ENCODE results near the gene KIZ. TPM values are rescaled to one million over a fixed set of nuclear protein-coding genes. Genes with fewer than 3 reads are reported as not detected.

KIZ gene
- total RNA-seq, 1 experiment from 2014 or later: 43.6 TPM

- Mint-ChIP-seq H3K27me3 (ENCODE audit: low read depth) (no peaks in the 10 kb centered on the region), H3K36me3 (peaks cover 20% of the 10 kb centered on the region), H3K9me3 (peaks cover 13% of the 10 kb centered on the region), H3K27ac (0 out of 2 replicates have a peak overlapping the region, but pooled peaks have one; percentile 13), H3K4me1 (peaks cover 43% of the 10 kb centered on the region), H3K4me3 (no peak overlapping the region)
- ATAC-seq (peak; percentile 52; the same call in 1 of the 2 replicates), DNase-seq (ENCODE audit: low spot score) (no peak)
- POLR2A ChIA-PET: interaction anchor here (0.6 kb wide), 1 partner anchor 62 kb away, joined by 7 read pairs; no protein-coding TSS in a partner anchor
- CTCF ChIA-PET: interaction anchor here (3.2 kb wide), 1 partner anchor 54 kb away, joined by 12 read pairs; no protein-coding TSS in a partner anchor
- TF ChIP-seq, protein P1, sequence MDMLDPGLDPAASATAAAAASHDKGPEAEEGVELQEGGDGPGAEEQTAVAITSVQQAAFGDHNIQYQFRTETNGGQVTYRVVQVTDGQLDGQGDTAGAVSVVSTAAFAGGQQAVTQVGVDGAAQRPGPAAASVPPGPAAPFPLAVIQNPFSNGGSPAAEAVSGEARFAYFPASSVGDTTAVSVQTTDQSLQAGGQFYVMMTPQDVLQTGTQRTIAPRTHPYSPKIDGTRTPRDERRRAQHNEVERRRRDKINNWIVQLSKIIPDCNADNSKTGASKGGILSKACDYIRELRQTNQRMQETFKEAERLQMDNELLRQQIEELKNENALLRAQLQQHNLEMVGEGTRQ (CRISPR knock-in tag; IDR thresholded peaks at IDR 0.05): no peak
- TF ChIP-seq ELF4 (CRISPR knock-in tag; IDR thresholded peaks at IDR 0.05; ENCODE audit: low read depth) (no peak), PRDM15 (CRISPR knock-in tag; IDR thresholded peaks at IDR 0.05) (peak; percentile 67)
Observed at GRCh38 chr20:21181028-21181427, 55.1 kb downstream of the KIZ start.

DNA sequence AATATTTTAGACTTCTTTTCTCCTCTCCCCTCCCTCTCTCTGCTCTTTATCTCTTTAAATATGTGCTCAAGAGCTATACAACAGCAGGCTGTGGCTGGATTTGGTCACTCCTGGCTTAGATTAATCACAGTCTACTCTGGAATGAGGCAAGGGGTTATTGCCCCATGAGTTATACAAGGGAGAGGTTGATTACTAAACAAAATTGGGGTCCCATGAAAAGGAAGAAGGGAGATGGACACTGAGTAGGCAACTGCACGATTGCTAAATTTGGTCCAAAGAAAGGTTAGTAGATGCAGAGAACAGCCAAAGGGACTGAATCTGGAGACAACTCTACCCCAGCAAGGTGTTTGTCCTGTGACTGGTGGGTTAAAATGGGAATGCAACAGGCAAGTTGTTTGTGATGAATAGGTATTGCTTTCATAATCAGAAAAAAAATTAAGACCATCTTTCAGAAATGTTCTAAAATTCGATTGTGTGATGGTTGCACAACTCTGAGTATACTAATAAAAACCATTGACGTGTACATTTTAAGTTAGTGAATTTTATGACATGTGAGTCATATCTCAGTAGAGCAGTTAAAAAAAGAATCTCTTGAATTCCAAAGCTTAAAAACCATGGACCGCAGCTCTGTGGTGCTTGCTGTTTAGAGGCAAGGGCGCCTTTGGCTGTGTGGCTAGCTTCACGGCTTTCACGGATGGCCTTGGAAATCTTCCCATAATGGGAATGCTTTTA, 57.1 kb downstream of the KIZ start:
- Mint-ChIP-seq H3K4me3 (no peak overlapping the region), H3K9me3 (peaks cover 1% of the 10 kb centered on the region), H3K27ac (peak overlapping the region; percentile 28; the same call in 1 of the 2 replicates), H3K4me1 (peaks cover 56% of the 10 kb centered on the region), H3K36me3 (peaks cover 2% of the 10 kb centered on the region), H3K27me3 (ENCODE audit: low read depth) (no peaks in the 10 kb centered on the region)
- POLR2A ChIA-PET: interaction anchor here (0.6 kb wide), 1 partner anchor 105 kb away, joined by 4 read pairs; no protein-coding TSS in a partner anchor
- CTCF ChIA-PET: interaction anchor here (0.6 to 0.7 kb wide), 2 partner anchors 59 to 103 kb away, joined by 3 read pairs; no protein-coding TSS in a partner anchor
- TF ChIP-seq, protein P2, sequence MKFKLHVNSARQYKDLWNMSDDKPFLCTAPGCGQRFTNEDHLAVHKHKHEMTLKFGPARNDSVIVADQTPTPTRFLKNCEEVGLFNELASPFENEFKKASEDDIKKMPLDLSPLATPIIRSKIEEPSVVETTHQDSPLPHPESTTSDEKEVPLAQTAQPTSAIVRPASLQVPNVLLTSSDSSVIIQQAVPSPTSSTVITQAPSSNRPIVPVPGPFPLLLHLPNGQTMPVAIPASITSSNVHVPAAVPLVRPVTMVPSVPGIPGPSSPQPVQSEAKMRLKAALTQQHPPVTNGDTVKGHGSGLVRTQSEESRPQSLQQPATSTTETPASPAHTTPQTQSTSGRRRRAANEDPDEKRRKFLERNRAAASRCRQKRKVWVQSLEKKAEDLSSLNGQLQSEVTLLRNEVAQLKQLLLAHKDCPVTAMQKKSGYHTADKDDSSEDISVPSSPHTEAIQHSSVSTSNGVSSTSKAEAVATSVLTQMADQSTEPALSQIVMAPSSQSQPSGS (CRISPR knock-in tag; IDR thresholded peaks at IDR 0.05; ENCODE audit: borderline replicate concordance, low read depth): no peak
- no peak for TF ChIP-seq ZNF671 (CRISPR knock-in tag; IDR thresholded peaks at IDR 0.05)
- DNase-seq (ENCODE audit: low spot score): no peak
- no peak for ATAC-seq

DNA sequence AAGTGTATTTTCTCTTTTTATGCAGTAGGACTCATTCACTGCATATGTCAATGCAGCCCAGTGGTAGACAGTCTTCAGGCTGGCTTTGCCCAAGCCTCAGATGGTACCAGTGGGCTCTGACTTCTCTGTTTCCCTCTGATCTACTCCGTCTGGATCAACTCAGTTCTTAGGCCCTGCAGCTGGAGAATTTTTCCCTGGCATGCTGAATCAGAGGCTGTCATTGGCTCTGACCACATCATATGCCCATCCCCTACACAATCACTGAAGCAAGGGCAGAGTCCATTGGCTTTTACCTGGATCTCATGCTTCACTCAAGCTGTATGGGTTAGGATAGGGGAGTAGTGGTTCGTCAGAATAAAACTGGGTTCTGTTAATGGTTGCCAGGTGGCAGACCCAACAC, 57.8 kb downstream of the KIZ start:
- Mint-ChIP-seq H3K36me3 (no peaks in the 10 kb centered on the region), H3K27ac (peak overlapping the region; percentile 66; the same call in 1 of the 2 replicates), H3K4me1 (peaks cover 60% of the 10 kb centered on the region), H3K4me3 (no peak overlapping the region), H3K9me3 (no peaks in the 10 kb centered on the region), H3K27me3 (ENCODE audit: low read depth) (no peaks in the 10 kb centered on the region)
- DNase-seq (ENCODE audit: low spot score): no peak
- CTCF ChIA-PET: no interaction called here
- no peak for ATAC-seq
- POLR2A ChIA-PET: no interaction called here
- TF ChIP-seq ATF1 (CRISPR knock-in tag; IDR thresholded peaks at IDR 0.05): no peak
- no peak for TF ChIP-seq SOX15 (CRISPR knock-in tag; IDR thresholded peaks at IDR 0.05)
- TF ChIP-seq, protein P2 (CRISPR knock-in tag; IDR thresholded peaks at IDR 0.05; ENCODE audit: borderline replicate concordance, low read depth): no peak
- TF ChIP-seq SMAD3 (CRISPR knock-in tag; IDR thresholded peaks at IDR 0.05; ENCODE audit: borderline replicate concordance): no peak
- TF ChIP-seq, protein P3, sequence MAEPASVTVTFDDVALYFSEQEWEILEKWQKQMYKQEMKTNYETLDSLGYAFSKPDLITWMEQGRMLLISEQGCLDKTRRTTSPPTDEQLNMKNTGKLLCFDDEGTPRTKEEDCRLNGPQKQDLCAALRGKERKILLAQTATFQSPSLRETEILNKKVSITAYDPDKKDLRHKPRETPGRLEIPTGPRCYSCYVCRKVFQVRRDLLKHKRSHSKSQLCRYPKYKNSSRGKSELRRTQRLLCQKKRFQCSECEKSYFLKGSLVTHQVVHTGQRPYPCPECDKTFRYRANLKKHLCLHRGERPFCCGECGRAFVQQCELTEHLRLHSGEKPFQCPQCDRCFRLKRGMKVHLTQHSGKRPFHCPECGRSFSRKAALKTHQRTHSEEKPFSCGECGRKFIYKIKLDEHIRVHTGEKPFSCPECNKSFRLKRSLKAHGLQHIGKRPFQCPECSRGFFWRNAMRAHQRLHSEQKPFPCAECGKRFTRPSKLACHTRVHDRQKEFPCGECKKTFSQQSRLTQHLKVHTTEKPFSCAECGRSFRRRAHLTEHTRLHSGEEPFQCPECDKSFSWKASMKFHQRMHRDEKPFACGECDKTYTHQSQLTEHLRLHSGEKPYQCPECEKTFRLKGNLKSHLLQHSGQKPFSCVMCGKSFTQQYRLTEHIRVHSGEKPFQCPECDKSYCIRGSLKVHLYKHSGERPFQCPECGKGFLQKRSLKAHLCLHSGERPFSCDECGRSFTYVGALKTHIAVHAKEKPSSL (CRISPR knock-in tag; conservative IDR thresholded peaks at IDR 0.05): no peak
- TF ChIP-seq, protein P1 (CRISPR knock-in tag; IDR thresholded peaks at IDR 0.05): no peak
- TF ChIP-seq ZNF396 (CRISPR knock-in tag; IDR thresholded peaks at IDR 0.05; ENCODE audit: borderline replicate concordance): no peak
- TF ChIP-seq NFE2L1 (CRISPR knock-in tag; IDR thresholded peaks at IDR 0.05): no peak
- no peak for TF ChIP-seq ZNF232 (CRISPR knock-in tag; IDR thresholded peaks at IDR 0.05)
- TF ChIP-seq EMX1 (CRISPR knock-in tag; IDR thresholded peaks at IDR 0.05): no peak
- TF ChIP-seq FOXK1 (CRISPR knock-in tag; IDR thresholded peaks at IDR 0.05): no peak
- TF ChIP-seq CDX4 (CRISPR knock-in tag; IDR thresholded peaks at IDR 0.05; ENCODE audit: borderline replicate concordance): no peak
